OCI-LY1 (cell line): Measurements from ENCODE around the gene MEPCE.
"Not testable (repeated sequence)": the region's sequence is repeated elsewhere in the genome, so short reads cannot be mapped to it uniquely, and the experiment has no call there.

Experiments used
- H2AFZ ChIP-seq: fragments of 200-600 bp; sonication (generic), shearing (Covaris generic); 2 replicates; pipeline ENCODE4 v1.6.0; 2014; ENCODE audit warnings: antibody characterized with exemption, mild to moderate bottlenecking, low read length
- H3F3A ChIP-seq: fragments of 200-600 bp; sonication (generic), shearing (Covaris generic); 2 replicates; pipeline ENCODE4 v1.6.0; 2014; ENCODE audit warnings: mild to moderate bottlenecking, antibody characterized with exemption, low read length, moderate library complexity; ENCODE audit not compliant: insufficient read depth
- H3K27ac ChIP-seq: fragments of 200-600 bp; sonication (generic); 2 replicates; pipeline ENCODE4 v1.5.1; 2014; ENCODE audit warnings: low read length, mixed run types, mild to moderate bottlenecking, low read depth; ENCODE audit not compliant: poor library complexity, severe bottlenecking
- H3K27me3 ChIP-seq: fragments of 200-600 bp; sonication (generic); 2 replicates; pipeline ENCODE4 v1.6.0; 2014; ENCODE audit warnings: antibody characterized with exemption, mild to moderate bottlenecking, low read length, moderate library complexity; ENCODE audit not compliant: insufficient read depth
- H3K36me3 ChIP-seq: fragments of 200-600 bp; sonication (generic); 2 replicates; pipeline ENCODE4 v1.6.1; 2014; ENCODE audit warnings: mild to moderate bottlenecking, antibody characterized with exemption, low read length, moderate library complexity, mixed read lengths; ENCODE audit not compliant: insufficient read depth
- H3K4me1 ChIP-seq: fragments of 200-600 bp; sonication (generic); 2 replicates; pipeline ENCODE4 v1.5.1; 2014; ENCODE audit warnings: mild to moderate bottlenecking, low read length, moderate library complexity; ENCODE audit not compliant: insufficient read depth, severe bottlenecking
- H3K4me2 ChIP-seq: fragments of 200-600 bp; sonication (generic), shearing (Covaris generic); 2 replicates; pipeline ENCODE4 v1.6.1; 2014; ENCODE audit warnings: low read length
- H3K4me3 ChIP-seq: fragments of 200-600 bp; sonication (generic); 2 replicates; pipeline ENCODE4 v1.5.1; 2014; ENCODE audit warnings: low read length, low read depth, mild to moderate bottlenecking, mixed read lengths; ENCODE audit not compliant: poor library complexity, severe bottlenecking
- H3K79me2 ChIP-seq: fragments of 200-600 bp; shearing (Covaris generic); 2 replicates; pipeline ENCODE4 v1.6.1; 2016; ENCODE audit warnings: mixed run types, low read length, mixed read lengths; ENCODE audit not compliant: insufficient read depth
- H3K9ac ChIP-seq: fragments of 200-600 bp; sonication (generic), shearing (Covaris generic); 2 replicates; pipeline ENCODE4 v1.6.1; 2014; ENCODE audit warnings: mild to moderate bottlenecking, low read length, mixed read lengths
- H3K9me2 ChIP-seq: fragments of 200-600 bp; sonication (generic), shearing (Covaris generic); 2 replicates; pipeline ENCODE4 v1.6.1; 2014; ENCODE audit warnings: low read depth, mild to moderate bottlenecking, low read length, mixed read lengths
- H3K9me3 ChIP-seq: fragments of 200-600 bp; shearing (Covaris generic); 2 replicates; pipeline ENCODE4 v1.6.1; 2014; ENCODE audit warnings: low read length, mixed read lengths
- H4K20me1 ChIP-seq: fragments of 200-600 bp; sonication (generic), shearing (Covaris generic); 2 replicates; pipeline ENCODE4 v1.6.0; 2016; ENCODE audit warnings: mild to moderate bottlenecking, low read length; ENCODE audit not compliant: insufficient read depth
- EZH2 ChIP-seq: fragments of 200-600 bp; sonication (generic), shearing (Covaris generic); IDR thresholded peaks from 2 replicates; pipeline ENCODE4 v1.8.0; 2017; ENCODE audit warnings: borderline replicate concordance, mixed run types, mild to moderate bottlenecking, antibody characterized with exemption, low read length, moderate library complexity, mixed read lengths
- TF ChIP-seq, protein P1 (sequence below): fragments of 200-600 bp; sonication (generic), shearing (Covaris generic); IDR thresholded peaks from 2 replicates; pipeline ENCODE4 v1.5.1; 2017; ENCODE audit warnings: mild to moderate bottlenecking, antibody characterized with exemption, low read length, moderate library complexity, mixed read lengths

MEPCE gene

DNA sequence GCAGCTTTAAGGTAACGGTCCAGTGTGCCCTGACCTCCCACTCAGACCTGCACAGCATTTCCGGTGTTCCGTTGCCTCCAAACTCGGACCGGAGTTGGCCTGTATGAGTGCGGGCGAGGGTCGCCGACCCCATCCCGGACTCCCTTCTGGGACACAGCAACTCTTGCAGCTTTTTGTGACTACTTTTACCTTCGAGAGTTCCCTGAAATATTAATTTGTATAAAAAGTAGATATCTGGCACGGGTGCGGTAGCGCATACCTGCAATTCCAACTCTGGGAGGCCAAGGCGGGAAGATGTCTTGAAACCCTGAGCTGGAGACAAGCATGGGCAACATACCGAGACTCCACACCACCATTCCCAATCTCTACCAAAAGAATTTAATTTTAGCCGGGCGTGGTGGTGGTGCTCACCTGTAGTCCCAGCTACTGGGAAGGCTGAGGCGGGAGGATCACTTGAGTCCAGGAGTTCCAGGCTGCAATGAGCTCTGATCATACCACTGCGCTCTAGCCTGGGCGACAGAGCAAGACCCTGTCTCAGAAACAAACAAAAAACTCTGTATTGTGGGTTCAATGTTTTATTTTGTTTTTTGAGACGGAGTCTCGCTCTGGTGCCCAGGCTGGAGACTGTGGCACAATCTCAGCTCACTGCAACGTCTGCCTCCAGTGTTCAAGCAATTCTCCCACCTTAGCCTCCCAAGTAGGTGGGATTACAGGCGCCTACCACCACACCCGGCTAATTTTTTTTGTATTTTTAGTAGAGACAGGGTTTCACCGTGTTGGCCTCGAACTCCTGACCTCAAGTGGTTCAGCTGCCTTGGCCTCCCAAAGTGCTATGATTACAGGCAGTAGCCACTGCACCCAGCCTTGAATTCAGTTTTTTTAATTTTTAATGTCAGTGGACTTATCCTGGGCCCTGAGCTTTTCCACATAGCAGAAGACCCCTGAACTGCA, 7.8 kb downstream of the MEPCE start:
- peak overlapping the region; percentile 65 for H3K27ac ChIP-seq
- peaks cover 6% of the 10 kb centered on the region; the same call in 1 of the 2 replicates for H3K79me2 ChIP-seq
- H3F3A ChIP-seq, result 0 out of 2 replicates have a peak, but pooled peaks cover 5% of the 10 kb centered on the region
- peak overlapping the region; percentile 84 for H3K4me3 ChIP-seq
- H3K9me3 ChIP-seq, result no peaks in the 10 kb centered on the region
- no peaks in the 10 kb centered on the region for H3K9me2 ChIP-seq
- no peaks in the 10 kb centered on the region for H3K27me3 ChIP-seq
- H3K4me1 ChIP-seq, result peaks cover 37% of the 10 kb centered on the region
- no peak overlapping the region for H2AFZ ChIP-seq
- no peak for TF ChIP-seq EZH2
- TF ChIP-seq, protein P1, sequence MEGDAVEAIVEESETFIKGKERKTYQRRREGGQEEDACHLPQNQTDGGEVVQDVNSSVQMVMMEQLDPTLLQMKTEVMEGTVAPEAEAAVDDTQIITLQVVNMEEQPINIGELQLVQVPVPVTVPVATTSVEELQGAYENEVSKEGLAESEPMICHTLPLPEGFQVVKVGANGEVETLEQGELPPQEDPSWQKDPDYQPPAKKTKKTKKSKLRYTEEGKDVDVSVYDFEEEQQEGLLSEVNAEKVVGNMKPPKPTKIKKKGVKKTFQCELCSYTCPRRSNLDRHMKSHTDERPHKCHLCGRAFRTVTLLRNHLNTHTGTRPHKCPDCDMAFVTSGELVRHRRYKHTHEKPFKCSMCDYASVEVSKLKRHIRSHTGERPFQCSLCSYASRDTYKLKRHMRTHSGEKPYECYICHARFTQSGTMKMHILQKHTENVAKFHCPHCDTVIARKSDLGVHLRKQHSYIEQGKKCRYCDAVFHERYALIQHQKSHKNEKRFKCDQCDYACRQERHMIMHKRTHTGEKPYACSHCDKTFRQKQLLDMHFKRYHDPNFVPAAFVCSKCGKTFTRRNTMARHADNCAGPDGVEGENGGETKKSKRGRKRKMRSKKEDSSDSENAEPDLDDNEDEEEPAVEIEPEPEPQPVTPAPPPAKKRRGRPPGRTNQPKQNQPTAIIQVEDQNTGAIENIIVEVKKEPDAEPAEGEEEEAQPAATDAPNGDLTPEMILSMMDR, result no peak
- peak overlapping the region; percentile 93; the same call in 1 of the 2 replicates for H3K4me2 ChIP-seq
- H3K36me3 ChIP-seq, result peaks cover 34% of the 10 kb centered on the region
- peak overlapping the region; percentile 65; the same call in 1 of the 2 replicates for H3K9ac ChIP-seq
- H4K20me1 ChIP-seq, result no peaks in the 10 kb centered on the region

DNA sequence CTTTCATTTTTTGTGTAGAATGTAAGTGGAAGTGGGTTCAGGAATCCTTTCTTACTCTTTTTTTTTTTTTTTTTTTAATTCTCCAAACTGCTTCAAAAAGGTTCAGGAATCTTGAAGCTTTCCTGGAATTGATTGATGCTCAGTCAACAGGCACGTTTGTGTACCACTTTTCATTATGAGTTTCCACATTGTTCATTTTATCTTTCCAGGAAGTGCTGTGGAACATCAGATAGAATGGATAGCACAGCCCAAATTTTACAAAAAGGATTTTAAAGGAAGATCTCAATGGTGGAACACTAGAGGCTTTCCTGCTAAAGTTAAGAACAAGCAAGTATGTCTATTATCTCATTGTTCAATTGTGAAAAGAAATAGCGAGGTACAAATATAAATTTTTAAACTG, 8.5 kb downstream of the MEPCE start:
- Histone ChIP-seq H3K27me3 (no peaks in the 10 kb centered on the region), H3F3A (0 out of 2 replicates have a peak, but pooled peaks cover 4% of the 10 kb centered on the region), H4K20me1 (no peaks in the 10 kb centered on the region), H3K36me3 (peaks cover 27% of the 10 kb centered on the region), H3K27ac (no peak overlapping the region), H3K79me2 (peaks cover 6% of the 10 kb centered on the region; the same call in 1 of the 2 replicates), H3K4me2 (no peak overlapping the region), H3K9ac (no peak overlapping the region), H3K9me2 (no peaks in the 10 kb centered on the region), H3K9me3 (no peaks in the 10 kb centered on the region), H3K4me1 (peaks cover 29% of the 10 kb centered on the region), H2AFZ (no peak overlapping the region), H3K4me3 (no peak overlapping the region)
- TF ChIP-seq, protein P1, result no peak
- no peak for TF ChIP-seq EZH2

DNA sequence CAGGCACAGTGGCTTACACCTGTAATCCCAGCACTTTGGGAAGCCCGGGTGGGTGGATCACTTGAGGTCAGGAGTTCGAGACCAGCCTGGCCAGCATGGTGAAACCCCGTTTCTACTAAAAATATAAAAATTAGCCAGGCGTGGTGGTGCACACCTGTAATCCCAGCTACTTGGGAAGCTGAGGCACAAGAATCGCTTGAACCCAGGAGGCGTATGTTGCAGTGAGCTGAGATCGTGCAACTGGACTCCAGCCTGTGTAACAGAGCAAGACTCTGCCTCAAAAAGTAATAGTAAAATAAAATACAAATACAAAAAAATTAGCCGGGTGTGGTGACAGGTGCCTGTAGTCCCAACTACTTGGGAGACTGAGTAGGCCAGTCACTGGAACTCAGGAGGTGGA, 9.1 kb downstream of the MEPCE start:
- H4K20me1 ChIP-seq, H3K9me3 ChIP-seq, H3K27ac ChIP-seq, H3K9ac ChIP-seq, H2AFZ ChIP-seq, H3F3A ChIP-seq, H3K4me2 ChIP-seq, H3K27me3 ChIP-seq, H3K4me3 ChIP-seq, H3K79me2 ChIP-seq, H3K9me2 ChIP-seq: not testable (repeated sequence)
- H3K4me1 ChIP-seq, result peaks cover 24% of the 10 kb centered on the region
- peaks cover 21% of the 10 kb centered on the region for H3K36me3 ChIP-seq

DNA sequence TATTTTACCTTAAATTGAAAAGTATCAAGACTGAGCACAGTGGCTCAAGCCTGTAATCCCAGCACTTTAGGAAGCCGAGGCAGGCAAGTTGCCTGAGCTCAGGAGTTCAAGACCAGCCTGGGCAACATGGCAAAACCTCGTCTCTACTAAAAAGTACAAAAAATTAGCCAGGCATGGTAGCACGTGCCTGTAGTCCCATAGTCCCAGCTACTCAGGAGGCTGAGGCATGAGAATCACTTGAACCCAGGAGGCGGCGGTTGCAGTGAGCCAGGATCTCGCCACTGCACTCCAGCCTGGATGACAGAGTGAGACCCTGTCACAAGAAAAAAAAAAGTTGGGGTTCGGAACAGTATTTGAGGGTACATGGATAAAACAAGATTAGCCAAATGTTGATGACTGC, 9.6 kb downstream of the MEPCE start:
- H3K9ac ChIP-seq, result not testable (repeated sequence)
- H3K4me1 ChIP-seq, result peaks cover 19% of the 10 kb centered on the region

More for the DNA sequence above, 9.6 kb downstream of the MEPCE start:
- not testable (repeated sequence) for H3K9me3 ChIP-seq, H3K27me3 ChIP-seq, H3K27ac ChIP-seq, H3F3A ChIP-seq, H3K4me2 ChIP-seq, H3K9me2 ChIP-seq, H3K4me3 ChIP-seq, H3K79me2 ChIP-seq, H4K20me1 ChIP-seq, H2AFZ ChIP-seq
- H3K36me3 ChIP-seq, result peaks cover 16% of the 10 kb centered on the region
